ENCODE data around the gene FAM131A.

The FAM131A gene

GRCh38 chr3:184378651-184379357 lies 41.4 kb downstream of the FAM131A start:
- no peak for DNase-seq (ENCODE audit: low spot score)

- no peak for DNase-seq (ENCODE audit: low spot score)
Observed at GRCh38 chr3:184379358-184380184, 42.2 kb downstream of the FAM131A start, which contains the start of gene CHRD. CHRD (plus strand) TSS chr3:184380054; CDS start chr3:184380319, 265 bp downstream.

GRCh38 chr3:184380185-184380626 lies 42.8 kb downstream of the FAM131A start:
- DNase-seq (ENCODE audit: low spot score), result no peak

GRCh38 chr3:184380627-184381260 lies 43.3 kb downstream of the FAM131A start:
- no peak for DNase-seq (ENCODE audit: low spot score)

GRCh38 chr3:184381261-184382224 lies 44.1 kb downstream of the FAM131A start:
- peak; percentile 24 for DNase-seq (ENCODE audit: low spot score)

- no peak for DNase-seq (ENCODE audit: low spot score)
Observed at GRCh38 chr3:184382326-184383032, 45.1 kb downstream of the FAM131A start.

- DNase-seq (ENCODE audit: low spot score), result no peak
Observed at GRCh38 chr3:184383033-184383740, 45.8 kb downstream of the FAM131A start.

- no peak for DNase-seq (ENCODE audit: low spot score)
Observed at GRCh38 chr3:184384342-184384741, 46.9 kb downstream of the FAM131A start.

- DNase-seq (ENCODE audit: low spot score), result no peak
Observed at GRCh38 chr3:184384856-184385422, 47.5 kb downstream of the FAM131A start.

GRCh38 chr3:184386047-184386806 lies 48.8 kb downstream of the FAM131A start:
- no peak for DNase-seq (ENCODE audit: low spot score)

GRCh38 chr3:184387174-184387714 lies 49.8 kb downstream of the FAM131A start:
- DNase-seq (ENCODE audit: low spot score), result no peak

GRCh38 chr3:184388164-184388935 lies 51.0 kb downstream of the FAM131A start:
- DNase-seq (ENCODE audit: low spot score), result no peak

- no peak for DNase-seq (ENCODE audit: low spot score)
Observed at GRCh38 chr3:184388936-184389230, 51.5 kb downstream of the FAM131A start.

GRCh38 chr3:184389384-184389783 lies 52.0 kb downstream of the FAM131A start:
- DNase-seq (ENCODE audit: low spot score), result no peak

- no peak for DNase-seq (ENCODE audit: low spot score)
Observed at GRCh38 chr3:184389935-184390528, 52.6 kb downstream of the FAM131A start.

- DNase-seq (ENCODE audit: low spot score), result no peak
Observed at GRCh38 chr3:184391266-184391665, 53.9 kb downstream of the FAM131A start.

- DNase-seq (ENCODE audit: low spot score), result no peak
Observed at GRCh38 chr3:184395320-184395660, 57.9 kb downstream of the FAM131A start.

Data from kidney capillary endothelial cell (primary cell).